ENCODE measurements around the gene TMEM125.

DNA sequence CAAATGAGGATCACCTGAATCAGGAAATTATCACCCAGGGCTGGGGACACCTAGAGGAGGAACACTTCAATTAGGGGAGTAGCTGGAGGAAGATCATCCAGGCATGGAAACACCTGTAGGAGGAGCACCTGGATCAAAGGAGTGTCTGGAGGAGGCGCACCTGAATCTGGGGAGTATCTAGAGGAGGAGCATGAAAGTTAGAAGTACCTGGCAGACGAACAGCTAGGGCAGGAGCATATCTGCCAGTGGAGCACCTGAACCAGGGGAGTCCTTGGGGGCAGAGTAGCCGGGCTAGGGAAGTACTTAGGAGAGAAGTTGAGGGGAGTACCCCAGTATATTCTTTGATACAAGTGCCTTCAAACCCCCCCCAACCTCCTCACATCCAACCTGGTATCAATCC is 14.3 kb downstream of the TMEM125 start:
- no peak for TF ChIP-seq POLR2A (IDR thresholded peaks at IDR 0.05)
- TF ChIP-seq, protein P1, sequence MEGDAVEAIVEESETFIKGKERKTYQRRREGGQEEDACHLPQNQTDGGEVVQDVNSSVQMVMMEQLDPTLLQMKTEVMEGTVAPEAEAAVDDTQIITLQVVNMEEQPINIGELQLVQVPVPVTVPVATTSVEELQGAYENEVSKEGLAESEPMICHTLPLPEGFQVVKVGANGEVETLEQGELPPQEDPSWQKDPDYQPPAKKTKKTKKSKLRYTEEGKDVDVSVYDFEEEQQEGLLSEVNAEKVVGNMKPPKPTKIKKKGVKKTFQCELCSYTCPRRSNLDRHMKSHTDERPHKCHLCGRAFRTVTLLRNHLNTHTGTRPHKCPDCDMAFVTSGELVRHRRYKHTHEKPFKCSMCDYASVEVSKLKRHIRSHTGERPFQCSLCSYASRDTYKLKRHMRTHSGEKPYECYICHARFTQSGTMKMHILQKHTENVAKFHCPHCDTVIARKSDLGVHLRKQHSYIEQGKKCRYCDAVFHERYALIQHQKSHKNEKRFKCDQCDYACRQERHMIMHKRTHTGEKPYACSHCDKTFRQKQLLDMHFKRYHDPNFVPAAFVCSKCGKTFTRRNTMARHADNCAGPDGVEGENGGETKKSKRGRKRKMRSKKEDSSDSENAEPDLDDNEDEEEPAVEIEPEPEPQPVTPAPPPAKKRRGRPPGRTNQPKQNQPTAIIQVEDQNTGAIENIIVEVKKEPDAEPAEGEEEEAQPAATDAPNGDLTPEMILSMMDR (IDR thresholded peaks at IDR 0.05) = no peak
